Measurements from ENCODE around the gene ZNF804B.

- TF ChIP-seq RARB (CRISPR knock-in tag; IDR thresholded peaks at IDR 0.05) (no peak), ESRRG (CRISPR knock-in tag; IDR thresholded peaks at IDR 0.05) (no peak), PATZ1 (CRISPR knock-in tag; IDR thresholded peaks at IDR 0.05; ENCODE audit: borderline replicate concordance) (no peak), ARNTL (CRISPR knock-in tag; IDR thresholded peaks at IDR 0.05; ENCODE audit: borderline replicate concordance, low read depth) (no peak), TOX (CRISPR knock-in tag; IDR thresholded peaks at IDR 0.05; ENCODE audit: borderline replicate concordance) (no peak), CREB5 (CRISPR knock-in tag; IDR thresholded peaks at IDR 0.05; ENCODE audit: low read depth) (no peak), ZFP3 (CRISPR knock-in tag; IDR thresholded peaks at IDR 0.05) (no peak), OSR1 (CRISPR knock-in tag; IDR thresholded peaks at IDR 0.05) (no peak), PPARA (CRISPR knock-in tag; IDR thresholded peaks at IDR 0.05; ENCODE audit: borderline replicate concordance) (no peak), ZNF70 (CRISPR knock-in tag; IDR thresholded peaks at IDR 0.05) (no peak), ISL1 (CRISPR knock-in tag; IDR thresholded peaks at IDR 0.05) (0 out of 2 replicates have a peak, but pooled peaks have one; percentile 8), GLIS3 (CRISPR knock-in tag; IDR thresholded peaks at IDR 0.05) (no peak), ZFP30 (CRISPR knock-in tag; IDR thresholded peaks at IDR 0.05) (no peak)
Measured at GRCh38 chr7:89332026-89332425, 572.5 kb downstream of the ZNF804B start.

Measured in SK-N-SH treated with all-trans-retinoic acid at 6 μM for 48 hours (cell line).